HepG2 (cell line): ENCODE measurements around the gene STAT5A. TPM values are rescaled to one million over a fixed set of nuclear protein-coding genes. Genes with fewer than 3 reads are reported as not detected.

ENCODE experiments used
- HOXD1 ChIP-seq: sonication (generic); formaldehyde crosslinking; IDR thresholded peaks from 2 replicates; pipeline ENCODE4 v1.5.0; 2020; ENCODE audit warnings: missing genetic modification reagents
- MEIS1 ChIP-seq: sonication (generic); formaldehyde crosslinking; IDR thresholded peaks from 2 replicates; pipeline ENCODE4 v1.9.0; 2021; ENCODE audit warnings: mild to moderate bottlenecking, missing genetic modification reagents, moderate library complexity, borderline replicate concordance
- NONO ChIP-seq, 2 experiments: fragments of 450-650 bp in 1 of 2; sonication (generic) in 1 of 2; formaldehyde crosslinking in 1 of 2; IDR thresholded peaks in 1 of 2; conservative IDR thresholded peaks in 1 of 2; 2 replicates each; pipeline versions ENCODE4 v1.6.1 to v1.8.0; 2017 to 2022; ENCODE audit warnings: mild to moderate bottlenecking in 1 of 2, missing genetic modification reagents in 1 of 2, moderate library complexity in 1 of 2
- NR1H2 ChIP-seq: sonication (generic); formaldehyde crosslinking; IDR thresholded peaks from 2 replicates; pipeline ENCODE4 v1.8.1; 2022; ENCODE audit warnings: low read depth, missing genetic modification reagents, borderline replicate concordance
- RARG ChIP-seq: sonication (generic); formaldehyde crosslinking; IDR thresholded peaks from 2 replicates; pipeline ENCODE4 v1.4.0; 2020; ENCODE audit warnings: low read depth, mild to moderate bottlenecking, missing genetic modification reagents
- SRY ChIP-seq: sonication (generic); formaldehyde crosslinking; IDR thresholded peaks from 2 replicates; pipeline ENCODE4 v1.8.0; 2022; ENCODE audit warnings: mild to moderate bottlenecking, missing genetic modification reagents
- TBX3 ChIP-seq: fragments of 450-650 bp; IDR thresholded peaks from 2 replicates; pipeline ENCODE4 v1.6.1; 2017; ENCODE audit warnings: antibody characterized with exemption, mild to moderate bottlenecking, inconsistent platforms, borderline replicate concordance
- ZNF605 ChIP-seq: sonication (generic); formaldehyde crosslinking; IDR thresholded peaks from 2 replicates; pipeline ENCODE4 v1.8.0; 2022; ENCODE audit warnings: mild to moderate bottlenecking, missing genetic modification reagents
- ZNF790 ChIP-seq: sonication (generic); formaldehyde crosslinking; IDR thresholded peaks from 2 replicates; pipeline ENCODE4 v1.8.0; 2022; ENCODE audit warnings: missing genetic modification reagents, mild to moderate bottlenecking, borderline replicate concordance
- ZSCAN25 ChIP-seq: sonication (generic); formaldehyde crosslinking; IDR thresholded peaks from 2 replicates; pipeline ENCODE4 v1.8.0; 2022; ENCODE audit warnings: mild to moderate bottlenecking, missing genetic modification reagents
- ZSCAN29 ChIP-seq: sonication (generic); formaldehyde crosslinking; conservative IDR thresholded peaks from 2 replicates; pipeline ENCODE4 v1.4.0; 2020; ENCODE audit warnings: mild to moderate bottlenecking, missing genetic modification reagents
- ZZZ3 ChIP-seq: sonication (generic); formaldehyde crosslinking; IDR thresholded peaks from 2 replicates; pipeline ENCODE4 v1.4.0; 2020; ENCODE audit warnings: missing genetic modification reagents, mild to moderate bottlenecking, borderline replicate concordance
- polyA plus RNA-seq, 8 experiments: library from polyadenylated mRNA; depleted of rRNA in 3 of 8; stranded (reverse) in 7 of 8; unstranded in 1 of 8; fragments of >200 nt; fragmentation: Illumina TruSeq in 4 of 8; extraction: Trizol in 4 of 8; gene quantifications; 2 replicates each; pipeline versions ENCODE4 v1.2.1 to v1.2.3, GENCODE V29; 2011 to 2016; ENCODE audit warnings: low read depth in 4 of 8, missing spikeins in 1 of 8, mixed read lengths in 1 of 8; ENCODE audit not compliant: insufficient read depth in 1 of 8
- total RNA-seq, 5 experiments: library from RNA; depleted of rRNA; stranded (reverse); fragments of >200 nt; fragmentation: Illumina TruSeq; extraction: Trizol; gene quantifications; 2 replicates each; pipeline ENCODE4 v1.2.3, GENCODE V29; 2016; ENCODE audit warnings: low read depth in 1 of 5
- TF ChIP-seq, protein P1 (sequence below): sonication (generic); formaldehyde crosslinking; IDR thresholded peaks from 2 replicates; pipeline ENCODE4 v1.4.0; 2020; ENCODE audit warnings: missing genetic modification reagents, borderline replicate concordance
- TF ChIP-seq, protein P2 (sequence below): IDR thresholded peaks from 2 replicates; pipeline ENCODE4 v1.6.1; 2016; ENCODE audit warnings: missing compliant biosample characterization, missing genetic modification reagents, borderline replicate concordance
- TF ChIP-seq, protein P3 (sequence below): sonication (generic); formaldehyde crosslinking; IDR thresholded peaks from 2 replicates; pipeline ENCODE4 v1.8.1; 2023; ENCODE audit warnings: missing genetic modification reagents, mild to moderate bottlenecking, borderline replicate concordance
- TF ChIP-seq, protein P4 (sequence below): sonication (generic); formaldehyde crosslinking; conservative IDR thresholded peaks from 2 replicates; pipeline ENCODE4 v1.8.0; 2022; ENCODE audit warnings: mild to moderate bottlenecking, moderate library complexity, missing genetic modification reagents

Gene STAT5A
- total and polyA plus RNA-seq, 2 of the 13 experiments (the other 11 are each of a cell fraction or from before 2014, with no cell fraction given): 1.4 to 4.1 TPM

DNA sequence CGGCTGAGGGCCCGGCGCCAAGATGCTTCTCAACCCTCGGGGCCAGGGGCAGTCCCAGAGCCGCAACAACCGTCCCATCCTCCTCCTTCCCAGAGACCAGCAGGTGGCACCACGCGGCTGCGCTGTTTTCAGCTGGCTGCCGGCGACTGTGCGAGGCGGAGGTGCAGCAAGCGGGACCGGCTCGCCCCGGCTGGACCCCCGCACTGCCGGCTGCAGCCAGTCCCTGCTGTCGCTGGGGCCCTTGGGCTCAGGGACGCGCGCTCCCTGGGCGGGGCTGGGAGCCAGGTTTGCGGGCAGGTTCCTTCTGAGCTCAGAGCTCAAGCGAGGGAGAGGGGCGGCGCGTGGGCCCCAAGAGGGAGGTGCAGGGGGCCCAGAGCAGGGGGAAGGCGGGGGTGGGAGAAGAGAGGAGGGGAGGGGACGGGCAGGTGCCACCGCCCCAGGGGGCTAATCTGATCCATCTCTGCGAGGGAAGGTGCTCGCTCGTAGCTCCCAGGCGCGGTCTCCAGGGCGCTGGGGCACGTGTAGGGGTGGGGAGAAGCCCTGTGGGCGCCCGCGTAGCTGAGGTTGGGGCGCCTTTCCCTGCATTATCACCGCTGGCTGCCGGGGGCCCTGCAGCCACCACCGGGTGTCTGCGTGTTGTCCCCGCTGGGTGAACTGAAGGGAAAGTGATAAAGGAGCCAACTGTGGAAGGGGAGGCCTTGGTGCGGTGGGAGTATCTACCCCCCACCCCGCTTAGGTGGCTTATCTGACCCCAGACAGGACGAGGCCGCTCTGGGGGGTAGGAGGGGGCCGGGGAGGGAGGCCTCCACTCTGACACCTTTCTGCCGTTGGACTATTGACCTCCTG lies 24.2 kb downstream of the STAT5A start (continued):
- TF ChIP-seq, protein P1, sequence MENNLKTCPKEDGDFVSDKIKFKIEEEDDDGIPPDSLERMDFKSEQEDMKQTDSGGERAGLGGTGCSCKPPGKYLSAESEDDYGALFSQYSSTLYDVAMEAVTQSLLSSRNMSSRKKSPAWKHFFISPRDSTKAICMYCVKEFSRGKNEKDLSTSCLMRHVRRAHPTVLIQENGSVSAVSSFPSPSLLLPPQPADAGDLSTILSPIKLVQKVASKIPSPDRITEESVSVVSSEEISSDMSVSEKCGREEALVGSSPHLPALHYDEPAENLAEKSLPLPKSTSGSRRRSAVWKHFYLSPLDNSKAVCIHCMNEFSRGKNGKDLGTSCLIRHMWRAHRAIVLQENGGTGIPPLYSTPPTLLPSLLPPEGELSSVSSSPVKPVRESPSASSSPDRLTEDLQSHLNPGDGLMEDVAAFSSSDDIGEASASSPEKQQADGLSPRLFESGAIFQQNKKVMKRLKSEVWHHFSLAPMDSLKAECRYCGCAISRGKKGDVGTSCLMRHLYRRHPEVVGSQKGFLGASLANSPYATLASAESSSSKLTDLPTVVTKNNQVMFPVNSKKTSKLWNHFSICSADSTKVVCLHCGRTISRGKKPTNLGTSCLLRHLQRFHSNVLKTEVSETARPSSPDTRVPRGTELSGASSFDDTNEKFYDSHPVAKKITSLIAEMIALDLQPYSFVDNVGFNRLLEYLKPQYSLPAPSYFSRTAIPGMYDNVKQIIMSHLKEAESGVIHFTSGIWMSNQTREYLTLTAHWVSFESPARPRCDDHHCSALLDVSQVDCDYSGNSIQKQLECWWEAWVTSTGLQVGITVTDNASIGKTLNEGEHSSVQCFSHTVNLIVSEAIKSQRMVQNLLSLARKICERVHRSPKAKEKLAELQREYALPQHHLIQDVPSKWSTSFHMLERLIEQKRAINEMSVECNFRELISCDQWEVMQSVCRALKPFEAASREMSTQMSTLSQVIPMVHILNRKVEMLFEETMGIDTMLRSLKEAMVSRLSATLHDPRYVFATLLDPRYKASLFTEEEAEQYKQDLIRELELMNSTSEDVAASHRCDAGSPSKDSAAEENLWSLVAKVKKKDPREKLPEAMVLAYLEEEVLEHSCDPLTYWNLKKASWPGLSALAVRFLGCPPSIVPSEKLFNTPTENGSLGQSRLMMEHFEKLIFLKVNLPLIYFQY (CRISPR knock-in tag): peak; percentile 75; the same call in 1 of the 2 replicates
- peak; percentile 79; the same call in 1 of the 2 replicates for TF ChIP-seq ZSCAN25 (CRISPR knock-in tag)
- TF ChIP-seq ZSCAN29 (CRISPR knock-in tag): 0 out of 2 replicates have a peak, but pooled peaks have one; percentile 72
- no peak for TF ChIP-seq ZNF790 (CRISPR knock-in tag)
- TF ChIP-seq, protein P2, sequence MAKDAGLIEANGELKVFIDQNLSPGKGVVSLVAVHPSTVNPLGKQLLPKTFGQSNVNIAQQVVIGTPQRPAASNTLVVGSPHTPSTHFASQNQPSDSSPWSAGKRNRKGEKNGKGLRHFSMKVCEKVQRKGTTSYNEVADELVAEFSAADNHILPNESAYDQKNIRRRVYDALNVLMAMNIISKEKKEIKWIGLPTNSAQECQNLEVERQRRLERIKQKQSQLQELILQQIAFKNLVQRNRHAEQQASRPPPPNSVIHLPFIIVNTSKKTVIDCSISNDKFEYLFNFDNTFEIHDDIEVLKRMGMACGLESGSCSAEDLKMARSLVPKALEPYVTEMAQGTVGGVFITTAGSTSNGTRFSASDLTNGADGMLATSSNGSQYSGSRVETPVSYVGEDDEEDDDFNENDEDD (CRISPR knock-in tag): 0 out of 2 replicates have a peak, but pooled peaks have one; percentile 19
- TF ChIP-seq RARG: no peak
- TF ChIP-seq, protein P3, sequence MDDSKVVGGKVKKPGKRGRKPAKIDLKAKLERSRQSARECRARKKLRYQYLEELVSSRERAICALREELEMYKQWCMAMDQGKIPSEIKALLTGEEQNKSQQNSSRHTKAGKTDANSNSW: 0 out of 2 replicates have a peak, but pooled peaks have one; percentile 21
- no peak for TF ChIP-seq NONO (IDR thresholded peaks at IDR 0.05)
- peak; percentile 69 for TF ChIP-seq NONO (CRISPR knock-in tag; conservative IDR thresholded peaks at IDR 0.05)
- peak; percentile 90; the same call in 1 of the 2 replicates for TF ChIP-seq ZNF605 (CRISPR knock-in tag)
- TF ChIP-seq MEIS1 (CRISPR knock-in tag): peak; percentile 94; the same call in 1 of the 2 replicates
- no peak; the same call in 1 of the 2 replicates for TF ChIP-seq HOXD1 (CRISPR knock-in tag)
- TF ChIP-seq TBX3: no peak
- TF ChIP-seq NR1H2 (CRISPR knock-in tag): no peak
- 0 out of 2 replicates have a peak, but pooled peaks have one; percentile 20 for TF ChIP-seq ZZZ3
- TF ChIP-seq, protein P4, sequence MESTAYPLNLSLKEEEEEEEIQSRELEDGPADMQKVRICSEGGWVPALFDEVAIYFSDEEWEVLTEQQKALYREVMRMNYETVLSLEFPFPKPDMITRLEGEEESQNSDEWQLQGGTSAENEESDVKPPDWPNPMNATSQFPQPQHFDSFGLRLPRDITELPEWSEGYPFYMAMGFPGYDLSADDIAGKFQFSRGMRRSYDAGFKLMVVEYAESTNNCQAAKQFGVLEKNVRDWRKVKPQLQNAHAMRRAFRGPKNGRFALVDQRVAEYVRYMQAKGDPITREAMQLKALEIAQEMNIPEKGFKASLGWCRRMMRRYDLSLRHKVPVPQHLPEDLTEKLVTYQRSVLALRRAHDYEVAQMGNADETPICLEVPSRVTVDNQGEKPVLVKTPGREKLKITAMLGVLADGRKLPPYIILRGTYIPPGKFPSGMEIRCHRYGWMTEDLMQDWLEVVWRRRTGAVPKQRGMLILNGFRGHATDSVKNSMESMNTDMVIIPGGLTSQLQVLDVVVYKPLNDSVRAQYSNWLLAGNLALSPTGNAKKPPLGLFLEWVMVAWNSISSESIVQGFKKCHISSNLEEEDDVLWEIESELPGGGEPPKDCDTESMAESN (CRISPR knock-in tag): peak; percentile 69
- TF ChIP-seq SRY (CRISPR knock-in tag): peak; percentile 91; the same call in 1 of the 2 replicates
